ENCODE results near the gene CD2. TPM values are rescaled to one million over a fixed set of nuclear protein-coding genes. Genes with fewer than 3 reads are reported as not detected.
A peak's percentile ranks its signal among the peaks of the same experiment; 100 is the strongest.

The CD2 gene
- total RNA-seq, 6 donors from 2014 or later, result 3.8 to 23.5 (median 7.9) TPM

DNA sequence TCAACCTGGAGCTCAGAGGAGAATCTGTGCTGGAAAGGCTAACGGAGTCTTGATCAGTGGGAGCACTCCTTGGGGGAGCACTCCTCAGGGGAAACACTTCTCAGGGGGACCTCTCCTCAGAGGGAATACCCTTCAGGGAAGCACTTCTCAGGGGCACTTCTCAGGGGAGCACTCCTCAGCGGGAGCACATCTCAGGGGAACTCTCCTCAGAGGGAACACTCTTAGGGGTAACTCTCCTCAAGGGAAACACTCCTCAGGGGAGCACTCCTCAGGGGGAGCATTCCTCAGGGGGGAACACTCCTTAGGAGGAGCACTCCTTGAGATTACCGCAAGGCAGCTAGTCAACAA, 41.2 kb downstream of the CD2 start:
- Histone ChIP-seq H3K27ac (no peak overlapping the region), H3K36me3 (no peaks in the 10 kb centered on the region), H3K27me3 (no peaks in the 10 kb centered on the region), H3K9me3 (no peaks in the 10 kb centered on the region), H3K4me3 (no peak overlapping the region), H3K4me1 (no peaks in the 10 kb centered on the region)
- ATAC-seq (ENCODE audit: low FRiP score in 2 of 2) (no peak), DNase-seq (no peak)
- WGBS, 2 donors, result 90 to 100% methylated on average over 1 to 3 of the region's 3 CpGs
- TF ChIP-seq POLR2A (IDR thresholded peaks at IDR 0.05) (no peak), EP300 (IDR thresholded peaks at IDR 0.05) (no peak), POLR2AphosphoS5 (IDR thresholded peaks at IDR 0.05) (no peak)
- TF ChIP-seq, protein P1, sequence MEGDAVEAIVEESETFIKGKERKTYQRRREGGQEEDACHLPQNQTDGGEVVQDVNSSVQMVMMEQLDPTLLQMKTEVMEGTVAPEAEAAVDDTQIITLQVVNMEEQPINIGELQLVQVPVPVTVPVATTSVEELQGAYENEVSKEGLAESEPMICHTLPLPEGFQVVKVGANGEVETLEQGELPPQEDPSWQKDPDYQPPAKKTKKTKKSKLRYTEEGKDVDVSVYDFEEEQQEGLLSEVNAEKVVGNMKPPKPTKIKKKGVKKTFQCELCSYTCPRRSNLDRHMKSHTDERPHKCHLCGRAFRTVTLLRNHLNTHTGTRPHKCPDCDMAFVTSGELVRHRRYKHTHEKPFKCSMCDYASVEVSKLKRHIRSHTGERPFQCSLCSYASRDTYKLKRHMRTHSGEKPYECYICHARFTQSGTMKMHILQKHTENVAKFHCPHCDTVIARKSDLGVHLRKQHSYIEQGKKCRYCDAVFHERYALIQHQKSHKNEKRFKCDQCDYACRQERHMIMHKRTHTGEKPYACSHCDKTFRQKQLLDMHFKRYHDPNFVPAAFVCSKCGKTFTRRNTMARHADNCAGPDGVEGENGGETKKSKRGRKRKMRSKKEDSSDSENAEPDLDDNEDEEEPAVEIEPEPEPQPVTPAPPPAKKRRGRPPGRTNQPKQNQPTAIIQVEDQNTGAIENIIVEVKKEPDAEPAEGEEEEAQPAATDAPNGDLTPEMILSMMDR (IDR thresholded peaks at IDR 0.05), result no peak

DNA sequence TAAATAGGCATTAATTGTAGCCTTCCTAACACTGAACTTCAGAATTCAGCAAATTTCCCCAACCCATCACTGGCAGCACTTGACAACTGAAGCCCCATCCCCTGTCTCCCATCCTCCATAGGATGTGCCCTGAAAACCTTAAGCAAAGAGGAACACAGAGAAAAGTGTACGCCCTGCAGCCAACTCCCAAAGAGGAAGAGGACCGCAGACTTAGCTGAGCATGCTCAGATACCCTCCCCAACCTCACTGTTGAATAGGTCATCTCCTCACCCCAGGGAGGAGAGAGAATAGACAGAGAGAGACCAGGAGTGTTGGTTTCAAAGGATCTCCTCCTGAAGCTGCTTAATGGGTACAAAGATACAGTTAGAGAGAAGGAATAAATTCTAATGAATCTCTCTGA, 50.5 kb downstream of the CD2 start:
- Histone ChIP-seq H3K4me1 (no peaks in the 10 kb centered on the region), H3K27me3 (no peaks in the 10 kb centered on the region), H3K27ac (no peak overlapping the region), H3K4me3 (no peak overlapping the region), H3K36me3 (no peaks in the 10 kb centered on the region), H3K9me3 (no peaks in the 10 kb centered on the region)
- DNase-seq (no peak), ATAC-seq (ENCODE audit: low FRiP score in 2 of 2) (no peak)
- no peak for TF ChIP-seq POLR2AphosphoS5 (IDR thresholded peaks at IDR 0.05)
- TF ChIP-seq EP300 (IDR thresholded peaks at IDR 0.05), result no peak
- TF ChIP-seq, protein P1 (IDR thresholded peaks at IDR 0.05), result no peak
- no peak for TF ChIP-seq POLR2A (IDR thresholded peaks at IDR 0.05)
- WGBS, 2 donors, result 43 to 54% methylated on average over 2 of the region's 2 CpGs

DNA sequence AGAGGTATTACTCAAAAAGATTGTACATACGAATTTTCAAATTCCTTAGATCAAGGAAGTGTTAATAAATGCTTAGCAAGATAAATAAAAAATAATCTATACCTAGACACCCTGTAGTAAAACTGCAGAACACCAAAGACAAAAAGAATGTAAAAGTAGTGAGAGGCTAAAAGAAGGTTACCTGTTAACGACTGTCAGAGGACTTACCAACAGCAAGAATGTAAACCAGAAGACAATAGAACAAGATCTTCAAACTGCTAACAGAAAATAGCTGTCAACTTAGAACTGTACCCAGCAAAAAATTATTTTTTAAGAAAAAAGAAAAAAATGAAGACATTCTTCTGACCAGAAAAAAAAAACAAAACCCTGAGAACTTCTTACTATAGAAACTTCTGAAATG, 51.2 kb downstream of the CD2 start:
- H3K9me3 ChIP-seq, result no peaks in the 10 kb centered on the region
- TF ChIP-seq POLR2A (IDR thresholded peaks at IDR 0.05) (no peak), POLR2AphosphoS5 (IDR thresholded peaks at IDR 0.05) (no peak), EP300 (IDR thresholded peaks at IDR 0.05) (no peak)
- TF ChIP-seq, protein P1 (IDR thresholded peaks at IDR 0.05), result no peak
- ATAC-seq (ENCODE audit: low FRiP score in 2 of 2) (no peak), DNase-seq (no peak)
- WGBS, 2 donors, result 54 to 74% methylated on average over 2 of the region's 2 CpGs
- H3K4me1 ChIP-seq, result no peaks in the 10 kb centered on the region
- no peak overlapping the region for H3K4me3 ChIP-seq
- no peaks in the 10 kb centered on the region for H3K27me3 ChIP-seq
- no peaks in the 10 kb centered on the region for H3K36me3 ChIP-seq
- no peak overlapping the region for H3K27ac ChIP-seq

DNA sequence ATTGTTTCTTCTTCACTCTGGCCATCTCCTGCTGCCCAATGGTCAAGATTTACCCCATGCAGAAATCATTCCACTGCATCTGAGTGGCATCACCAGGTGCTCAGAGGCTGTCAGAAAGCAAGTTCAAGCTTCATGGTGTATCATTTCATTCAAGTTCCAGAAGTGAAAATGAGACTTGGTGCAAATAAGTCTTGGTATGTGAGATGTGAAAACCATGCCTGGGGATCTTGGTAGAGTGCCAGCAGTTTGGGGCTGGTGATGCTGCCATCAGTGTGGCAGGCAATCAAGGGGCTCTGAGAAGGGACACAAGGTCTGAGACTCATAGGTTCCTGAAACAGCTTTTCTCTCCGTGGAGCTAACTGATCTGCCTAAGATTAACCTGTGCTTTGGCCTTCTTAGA, 52.0 kb downstream of the CD2 start:
- H3K27ac ChIP-seq, result peak overlapping the region in 2 of 4 donors; percentile 20 to 24
- ATAC-seq (ENCODE audit: low FRiP score in 2 of 2), result no peak
- no peaks in the 10 kb centered on the region for H3K27me3 ChIP-seq
- H3K36me3 ChIP-seq, result no peaks in the 10 kb centered on the region
- H3K4me1 ChIP-seq, result no peaks in the 10 kb centered on the region
- no peaks in the 10 kb centered on the region for H3K9me3 ChIP-seq
- H3K4me3 ChIP-seq, result no peak overlapping the region
- 57 to 82% methylated on average over 1 of the region's 1 CpG for WGBS, 2 donors
- no peak for TF ChIP-seq EP300 (IDR thresholded peaks at IDR 0.05)
- TF ChIP-seq POLR2A (IDR thresholded peaks at IDR 0.05), result no peak
- TF ChIP-seq, protein P1 (IDR thresholded peaks at IDR 0.05), result no peak
- no peak for TF ChIP-seq POLR2AphosphoS5 (IDR thresholded peaks at IDR 0.05)
- no peak for DNase-seq

DNA sequence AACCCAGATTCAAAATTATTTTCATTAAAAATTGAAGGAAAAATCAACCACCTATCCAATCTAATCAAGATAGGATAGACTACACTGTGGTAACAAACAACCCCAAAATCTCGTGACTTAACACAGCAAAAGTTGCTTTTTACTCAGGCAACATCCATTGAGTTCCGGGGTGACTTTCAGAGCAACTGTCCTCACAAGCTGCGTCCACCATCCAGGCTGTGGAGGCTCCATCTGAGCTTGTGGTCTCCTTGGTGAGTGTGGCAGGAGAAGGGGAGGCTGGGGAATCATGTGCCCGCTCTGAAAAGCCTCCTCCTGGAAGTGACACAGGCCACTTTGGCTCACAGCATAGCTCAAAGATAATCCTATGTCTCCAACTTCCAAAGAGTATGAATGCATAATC, 52.4 kb downstream of the CD2 start:
- Histone ChIP-seq H3K27me3 (no peaks in the 10 kb centered on the region), H3K27ac (peak overlapping the region in 2 of 4 donors; percentile 20 to 24), H3K4me1 (no peaks in the 10 kb centered on the region), H3K4me3 (no peak overlapping the region), H3K36me3 (no peaks in the 10 kb centered on the region), H3K9me3 (peaks cover 0 to 3% (median 0%) of the 10 kb centered on the region in 4 donors)
- TF ChIP-seq, protein P1 (IDR thresholded peaks at IDR 0.05), result no peak
- no peak for TF ChIP-seq POLR2A (IDR thresholded peaks at IDR 0.05)
- no peak for TF ChIP-seq POLR2AphosphoS5 (IDR thresholded peaks at IDR 0.05)
- no peak for TF ChIP-seq EP300 (IDR thresholded peaks at IDR 0.05)
- DNase-seq (no peak), ATAC-seq (ENCODE audit: low FRiP score in 2 of 2) (no peak)
- 98 to 99% methylated on average over 4 of the region's 4 CpGs for WGBS, 2 donors
